Head of caudate nucleus (tissue), 42 donors: ENCODE measurements around the gene EMX1.

ENCODE experiments used
- DNase-seq, 42 donors: peaks; one replicate each; pipeline versions ENCODE4 v3.0.0 to v3.0.0-alpha.2; 2020 to 2021; ENCODE audit warnings: mixed read lengths in 7 of 42
- intact Hi-C: fragments of 100-400 bp; cut with DNase I; formaldehyde crosslinking; loops from one replicate; pipeline ENCODE4 v1.15.0; 2022

Gene EMX1

GRCh38 chr2:72951303-72952095 is 34.2 kb downstream of the EMX1 start:
- DNase-seq: no peak
- intact Hi-C loops: no loop called here

DNA sequence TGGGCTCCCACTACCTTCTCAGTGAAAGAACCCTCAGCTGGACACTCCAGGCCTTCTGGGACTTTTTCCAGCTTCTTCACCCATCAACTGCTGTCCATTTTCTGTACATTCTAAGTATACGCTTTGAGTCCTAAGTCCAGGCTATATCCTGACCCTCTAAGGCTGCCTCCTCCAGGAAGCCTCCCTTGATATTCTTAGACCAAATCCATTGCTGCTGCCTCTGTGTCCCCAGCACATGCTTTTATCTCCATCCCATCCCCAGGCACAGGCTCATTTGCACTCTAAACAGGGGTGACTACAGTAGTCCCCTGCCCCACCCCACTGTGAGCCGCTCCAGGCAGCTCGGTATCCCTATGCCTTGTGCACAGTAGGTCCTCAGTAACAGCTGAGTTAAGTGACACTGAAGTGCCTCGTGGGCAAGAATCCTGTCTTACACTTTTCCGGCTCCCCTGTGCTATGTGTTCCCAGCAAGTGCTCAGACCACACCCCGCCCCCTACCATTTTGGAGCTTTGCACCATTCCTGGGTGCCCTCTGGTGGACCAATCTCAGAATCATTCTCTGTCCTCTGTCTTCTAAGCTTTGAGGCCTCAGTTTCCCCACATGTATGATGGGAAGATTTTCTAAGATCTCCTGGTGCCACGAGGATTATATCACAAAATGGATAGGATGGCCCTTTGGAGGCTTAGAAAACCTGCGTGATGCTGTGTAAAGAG is 34.9 kb downstream of the EMX1 start:
- no peak for DNase-seq
- intact Hi-C loops: no loop called here

- intact Hi-C loops: no loop called here
- no peak for DNase-seq
These were observed 35.6 kb downstream of the EMX1 start for GRCh38 chr2:72952961-72953360.

DNA sequence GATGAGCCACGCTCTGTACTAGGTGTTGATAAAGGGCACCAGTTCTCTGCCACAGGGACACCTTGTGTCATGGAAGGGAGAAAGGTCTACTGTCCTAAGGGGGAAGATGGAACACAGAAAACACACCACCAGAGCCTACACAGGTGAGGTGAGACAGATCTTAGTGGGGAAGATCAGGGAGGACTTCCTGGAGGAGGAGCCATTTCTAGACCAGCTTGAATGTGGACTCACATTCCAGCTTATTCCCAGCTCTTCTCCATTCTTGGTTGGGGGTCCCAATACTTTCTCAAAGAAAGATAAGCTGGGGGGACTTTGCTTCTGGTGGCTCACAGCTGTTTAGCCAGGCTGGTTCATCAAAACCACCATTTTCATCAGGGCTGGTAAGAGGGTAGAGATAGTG is 36.2 kb downstream of the EMX1 start:
- intact Hi-C loops: no loop called here
- no peak for DNase-seq

GRCh38 chr2:72953976-72954375 is 36.7 kb downstream of the EMX1 start:
- intact Hi-C loops: no loop called here
- DNase-seq: no peak

DNA sequence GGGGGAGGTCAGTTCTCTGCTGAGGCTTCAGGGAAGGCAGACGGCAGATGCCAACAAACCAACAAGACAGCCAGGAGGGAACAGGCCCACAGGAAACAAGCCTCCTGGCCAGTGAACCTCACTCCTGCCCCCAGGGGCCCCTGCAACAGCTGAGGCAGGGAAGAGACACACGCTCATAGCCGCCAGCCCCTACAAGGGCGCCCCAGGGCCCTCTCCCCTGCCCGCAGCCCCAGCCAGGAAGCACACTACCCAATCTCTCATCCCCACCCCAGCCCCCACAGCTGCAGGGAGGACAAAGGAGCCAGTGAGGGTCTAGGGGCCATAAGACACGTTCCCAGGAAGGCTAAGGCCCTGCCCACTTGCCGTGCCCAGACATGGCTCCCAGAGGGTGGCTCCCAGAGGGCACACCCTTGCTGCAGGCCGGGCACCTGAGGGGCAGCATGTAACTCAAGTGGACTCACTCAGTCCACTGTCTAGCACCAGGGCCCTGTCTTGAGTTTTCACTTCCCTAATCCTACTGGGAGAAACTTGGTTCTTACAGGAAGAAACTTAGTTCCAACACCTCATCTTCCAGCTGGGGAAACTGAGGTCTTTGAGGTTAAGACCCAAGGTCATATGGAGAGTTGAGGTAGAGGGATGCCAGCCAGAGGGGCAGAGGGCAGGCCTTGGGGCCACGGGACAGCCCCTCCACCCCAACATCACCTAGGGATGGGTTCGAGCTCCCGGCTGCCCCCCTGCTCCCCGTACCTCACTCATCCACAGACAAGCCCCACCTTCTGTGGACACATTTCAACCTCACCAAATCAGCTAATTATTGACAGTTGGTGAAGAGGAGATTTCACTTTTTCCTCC is 37.3 kb downstream of the EMX1 start:
- DNase-seq: no peak

GRCh38 chr2:72955228-72956049 is 38.1 kb downstream of the EMX1 start:
- DNase-seq: no peak
- intact Hi-C loops: no loop called here

More for the DNA sequence above, 37.3 kb downstream of the EMX1 start:
- intact Hi-C loops: no loop called here

GRCh38 chr2:72956050-72956395 is 38.7 kb downstream of the EMX1 start:
- no peak for DNase-seq
- intact Hi-C loops: no loop called here

DNA sequence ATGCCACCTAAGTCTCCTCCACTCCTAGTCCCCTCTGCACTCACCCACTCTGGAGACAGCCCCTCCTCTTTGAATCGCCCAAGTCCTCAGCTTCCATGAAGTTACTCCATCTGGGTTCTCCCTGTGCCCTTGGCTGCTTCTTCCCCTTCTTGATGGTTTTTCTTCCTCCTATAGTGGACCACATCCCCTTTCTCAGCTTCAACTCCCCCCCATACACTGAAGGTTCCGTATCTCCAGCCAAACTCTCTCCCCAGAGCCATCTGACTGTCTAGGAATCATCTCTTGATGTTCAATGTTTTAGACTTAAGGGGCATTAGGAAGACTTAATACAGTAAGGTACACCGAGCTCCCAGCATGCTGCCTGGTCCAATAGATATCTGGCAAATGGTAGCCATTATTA is 39.6 kb downstream of the EMX1 start:
- intact Hi-C loops: no loop called here
- no peak for DNase-seq

- DNase-seq: no peak
- intact Hi-C loops: no loop called here
These were observed 41.4 kb downstream of the EMX1 start for GRCh38 chr2:72958542-72959385.

- intact Hi-C loops: no loop called here
- DNase-seq: no peak
These were observed 42.2 kb downstream of the EMX1 start for GRCh38 chr2:72959554-72959953.

DNA sequence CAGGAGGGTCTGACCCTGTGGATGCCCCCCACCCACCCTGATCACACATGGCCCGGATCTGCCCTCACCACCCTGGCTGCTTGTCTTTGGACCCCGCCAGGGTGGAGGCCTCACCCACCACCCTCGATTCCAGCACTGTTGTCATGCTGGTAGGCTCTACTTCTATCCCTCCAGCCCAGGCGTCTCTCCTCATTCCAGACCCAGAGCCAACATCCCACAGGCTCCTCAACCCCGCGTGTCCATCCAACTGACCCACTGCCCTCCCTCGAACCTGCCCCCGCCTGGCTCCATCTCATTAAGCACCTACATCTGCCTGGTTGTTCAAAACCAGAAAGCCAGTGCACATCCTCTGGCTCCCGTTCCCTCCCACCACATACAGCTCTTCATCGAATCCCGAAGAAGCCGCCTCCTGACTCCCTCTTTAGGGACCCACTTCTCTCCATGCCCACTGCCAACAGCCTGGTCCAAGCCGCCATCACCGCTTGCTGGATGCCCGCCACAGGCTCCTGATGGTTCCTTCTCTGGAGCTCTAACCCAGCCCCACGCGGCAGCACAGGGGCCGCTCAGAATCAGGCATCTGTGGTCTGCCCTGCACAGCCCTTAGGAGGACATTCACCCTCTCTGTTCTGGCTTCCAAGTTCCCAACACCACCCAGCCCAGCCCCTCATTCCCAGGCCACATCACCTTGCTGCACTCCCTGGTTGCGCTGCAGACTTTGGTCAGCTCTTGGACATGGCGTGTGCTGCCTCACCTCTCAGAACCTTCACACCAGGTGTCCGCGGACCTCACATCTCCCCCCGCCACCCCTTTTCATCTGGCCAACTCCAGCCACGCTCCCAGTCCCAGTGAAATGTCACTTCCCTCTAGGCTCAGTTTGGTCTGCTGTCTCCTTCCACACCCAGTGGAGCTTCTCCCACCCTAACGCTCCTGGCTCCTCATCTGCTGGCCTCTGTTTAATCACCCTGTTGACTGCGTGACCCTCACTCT is 43.0 kb downstream of the EMX1 start:
- intact Hi-C loops: no loop called here
- DNase-seq: no peak

GRCh38 chr2:72961036-72961720 is 43.9 kb downstream of the EMX1 start:
- intact Hi-C loops: no loop called here
- no peak for DNase-seq

- intact Hi-C loops: no loop called here
- no peak for DNase-seq
These were observed 44.6 kb downstream of the EMX1 start for GRCh38 chr2:72961853-72962468.

- DNase-seq: no peak
- intact Hi-C loops: no loop called here
These were observed 45.6 kb downstream of the EMX1 start for GRCh38 chr2:72962911-72963310.
